Testis (tissue), 3 donors: Measurements from ENCODE around the gene IRF3. TPM values are rescaled to one million over a fixed set of nuclear protein-coding genes. Genes with fewer than 3 reads are reported as not detected.

Experiments used
- DNase-seq: peaks from one replicate; pipeline ENCODE4 v3.0.0-alpha.2; 2019
- H3K27ac ChIP-seq, 2 donors: fragments of 200-600 bp; sonication (generic); one replicate each; pipeline ENCODE4 v1.5.1; 2019
- H3K27me3 ChIP-seq: fragments of 200-600 bp; sonication (generic); one replicate; pipeline ENCODE4 v1.5.1; 2019
- H3K36me3 ChIP-seq: fragments of 200-600 bp; sonication (generic); one replicate; pipeline ENCODE4 v1.5.1; 2017; ENCODE audit warnings: low read depth; ENCODE audit errors: missing control alignments
- H3K4me1 ChIP-seq: fragments of 200-600 bp; sonication (generic); one replicate; pipeline ENCODE4 v1.5.1; 2019
- H3K4me3 ChIP-seq, 2 donors: fragments of 200-600 bp; sonication (generic); one replicate each; pipeline ENCODE4 v1.5.1; 2017 to 2019
- H3K9me3 ChIP-seq: fragments of 200-600 bp; sonication (generic); one replicate; pipeline ENCODE4 v1.5.1; 2017
- CTCF ChIP-seq, 3 experiments: fragments of 450-650 bp in 2 of 3; fragments of 200-600 bp in 1 of 3; sonication (generic) in 1 of 3; IDR thresholded peaks; one replicate each; pipeline ENCODE4 v1.5.1; 2016 to 2019; ENCODE audit warnings: antibody characterized with exemption in 3 of 3, mild to moderate bottlenecking in 2 of 3, moderate library complexity in 1 of 3
- POLR2A ChIP-seq: fragments of 450-650 bp; IDR thresholded peaks from one replicate; pipeline ENCODE4 v1.6.1; 2017; ENCODE audit warnings: antibody characterized with exemption, mild to moderate bottlenecking, moderate library complexity
- WGBS, 2 donors: methylation state at CpG; one replicate each; pipeline ENCODE4 v1.1.5; 2018; 5-methylcytosine and 5-hydroxymethylcytosine counted together
- intact Hi-C: fragments of 100-400 bp; cut with DNase I; formaldehyde crosslinking; loops from one replicate; pipeline ENCODE4 v1.15.1; 2023; ENCODE audit warnings: low total_unique reads
- polyA plus RNA-seq: library from polyadenylated mRNA; stranded (reverse); fragments of 350-450 nt; fragmentation: Illumina TruSeq; extraction: RNeasy Lipid Tissue Mini Kit (QIAGEN cat#74804); gene quantifications from one replicate; pipeline ENCODE4 v1.2.3, GENCODE V29; 2014; ENCODE audit warnings: low read depth, low replicate concordance; ENCODE audit not compliant: insufficient read depth
- total RNA-seq, 2 donors: library from RNA; depleted of rRNA; stranded (reverse); fragments of >200 nt; gene quantifications; one replicate each; pipeline ENCODE4 v1.2.3, GENCODE V29; 2016

The IRF3 gene
- total and polyA plus RNA-seq, 3 donors from 2014 or later: 34.9 to 51.6 (median 50.1) TPM

GRCh38 chr19:49705919-49706318, 40.3 kb upstream of the IRF3 start:
- intact Hi-C loops: no loop called here
- no peak for DNase-seq
- Histone ChIP-seq H3K9me3 (no peaks in the 10 kb centered on the region), H3K36me3 (no peaks in the 10 kb centered on the region), H3K4me3 (no peak overlapping the region), H3K27me3 (no peaks in the 10 kb centered on the region), H3K4me1 (no peaks in the 10 kb centered on the region), H3K27ac (no peak overlapping the region)
- WGBS, 2 donors: 91 to 95% methylated on average over 7 to 16 of the region's 16 CpGs
- TF ChIP-seq CTCF (IDR thresholded peaks at IDR 0.05) (no peak), POLR2A (no peak)

- Histone ChIP-seq H3K4me3 (no peak overlapping the region), H3K27me3 (no peaks in the 10 kb centered on the region), H3K9me3 (no peaks in the 10 kb centered on the region), H3K36me3 (no peaks in the 10 kb centered on the region), H3K27ac (no peak overlapping the region), H3K4me1 (no peaks in the 10 kb centered on the region)
- no peak for DNase-seq
- intact Hi-C loops: no loop called here
- no peak for TF ChIP-seq POLR2A
- TF ChIP-seq CTCF (IDR thresholded peaks at IDR 0.05): no peak
- 92 to 94% methylated on average over 9 to 22 of the region's 22 CpGs for WGBS, 2 donors
Observed at GRCh38 chr19:49704888-49705642, 39.4 kb upstream of the IRF3 start.

GRCh38 chr19:49701271-49701786, 35.7 kb upstream of the IRF3 start:
- DNase-seq: no peak
- Histone ChIP-seq H3K27ac (no peak overlapping the region), H3K4me3 (peak overlapping the region; percentile 15 to 29), H3K36me3 (no peaks in the 10 kb centered on the region), H3K27me3 (no peaks in the 10 kb centered on the region), H3K9me3 (no peaks in the 10 kb centered on the region), H3K4me1 (no peaks in the 10 kb centered on the region)
- intact Hi-C loops: no loop called here
- 53 to 55% methylated on average over 27 to 40 of the region's 40 CpGs for WGBS, 2 donors
- TF ChIP-seq POLR2A: no peak
- no peak for TF ChIP-seq CTCF (IDR thresholded peaks at IDR 0.05)

GRCh38 chr19:49700563-49700962, 34.9 kb upstream of the IRF3 start:
- H3K27me3 ChIP-seq: no peaks in the 10 kb centered on the region
- H3K36me3 ChIP-seq: no peaks in the 10 kb centered on the region
- H3K27ac ChIP-seq: no peak overlapping the region
- no peak for DNase-seq
- H3K4me3 ChIP-seq: no peak overlapping the region
- TF ChIP-seq CTCF (IDR thresholded peaks at IDR 0.05) (no peak), POLR2A (no peak)
- no peaks in the 10 kb centered on the region for H3K4me1 ChIP-seq
- intact Hi-C loops: no loop called here
- H3K9me3 ChIP-seq: no peaks in the 10 kb centered on the region
- WGBS, 2 donors: 62 to 65% methylated on average over 1 to 11 of the region's 11 CpGs

- Histone ChIP-seq H3K27ac (no peak overlapping the region), H3K9me3 (no peaks in the 10 kb centered on the region), H3K27me3 (no peaks in the 10 kb centered on the region), H3K36me3 (no peaks in the 10 kb centered on the region), H3K4me1 (no peaks in the 10 kb centered on the region), H3K4me3 (no peak overlapping the region)
- no peak for DNase-seq
- TF ChIP-seq CTCF (IDR thresholded peaks at IDR 0.05): no peak
- no peak for TF ChIP-seq POLR2A
- intact Hi-C loops: no loop called here
- WGBS, 2 donors: 91 to 94% methylated on average over 5 of the region's 5 CpGs
Observed at GRCh38 chr19:49699364-49699763, 33.7 kb upstream of the IRF3 start.
